NCI-H82 treated with DMSO at 0.1 percent for 48 hours (cell line): ENCODE results near the gene SESN3.
"Not testable (repeated sequence)": the region's sequence is repeated elsewhere in the genome, so short reads cannot be mapped to it uniquely, and the experiment has no call there.

ENCODE experiments used
- DNase-seq: peaks from one replicate; lab custom pipeline; 2025; ENCODE audit not compliant: unreplicated experiment; lab: John Stamatoyannopoulos, UW

The SESN3 gene

GRCh38 chr11:95227060-95227459 is 3.9 kb downstream of the SESN3 start:
- not testable (repeated sequence) for DNase-seq

GRCh38 chr11:95222817-95223216 is 8.2 kb downstream of the SESN3 start:
- no peak for DNase-seq

- DNase-seq, result no peak
Measured at GRCh38 chr11:95219599-95219998, 11.4 kb downstream of the SESN3 start.

GRCh38 chr11:95218149-95218548 is 12.9 kb downstream of the SESN3 start:
- DNase-seq, result no peak

- DNase-seq, result no peak
Measured at GRCh38 chr11:95212609-95213008, 18.4 kb downstream of the SESN3 start.

GRCh38 chr11:95209535-95209934 is 21.5 kb downstream of the SESN3 start:
- DNase-seq, result not testable (repeated sequence)

- no peak for DNase-seq
Measured at GRCh38 chr11:95200781-95201457, 30.1 kb downstream of the SESN3 start.

GRCh38 chr11:95195831-95196230 is 35.2 kb downstream of the SESN3 start:
- DNase-seq, result no peak

- DNase-seq, result no peak
Measured at GRCh38 chr11:95193541-95193940, 37.5 kb downstream of the SESN3 start.

- no peak for DNase-seq
Measured at GRCh38 chr11:95192717-95193116, 38.3 kb downstream of the SESN3 start.

GRCh38 chr11:95187723-95188122 is 43.3 kb downstream of the SESN3 start:
- DNase-seq, result no peak

GRCh38 chr11:95182397-95182796 is 48.6 kb downstream of the SESN3 start:
- no peak for DNase-seq

GRCh38 chr11:95175818-95176380 is 55.1 kb downstream of the SESN3 start:
- DNase-seq, result no peak

- DNase-seq, result no peak
Measured at GRCh38 chr11:95170294-95170693, 60.7 kb downstream of the SESN3 start.

- DNase-seq, result no peak
Measured at GRCh38 chr11:95166781-95167180, 64.2 kb downstream of the SESN3 start.

- DNase-seq, result no peak
Measured at GRCh38 chr11:95165638-95166037, 65.4 kb downstream of the SESN3 start.

- DNase-seq, result no peak
Measured at GRCh38 chr11:95163106-95163505, 67.9 kb downstream of the SESN3 start.

- no peak for DNase-seq
Measured at GRCh38 chr11:95161248-95161647, 69.8 kb downstream of the SESN3 start.

GRCh38 chr11:95157824-95158223 is 73.2 kb downstream of the SESN3 start:
- DNase-seq, result no peak

- DNase-seq, result no peak
Measured at GRCh38 chr11:95156916-95157541, 74.0 kb downstream of the SESN3 start.

- no peak for DNase-seq
Measured at GRCh38 chr11:95156133-95156721, 74.8 kb downstream of the SESN3 start.

GRCh38 chr11:95155385-95155784 is 75.6 kb downstream of the SESN3 start:
- no peak for DNase-seq
